SK-N-SH (cell line): Measurements from ENCODE around the gene SPAG9. TPM values are rescaled to one million over a fixed set of nuclear protein-coding genes. Genes with fewer than 3 reads are reported as not detected.

ENCODE experiments used
- CTCF ChIA-PET: fragments of 300-600, 350-600 bp; formaldehyde crosslinking; extraction: SDS; loops from one replicate; lab custom pipeline; 2021; lab: Yijun Ruan, JAX
- POLR2A ChIA-PET: fragments of 350-600 bp; sonication (Branson Sonifier 250); formaldehyde crosslinking; extraction: SDS; loops from one replicate; lab custom pipeline; 2020; ENCODE audit warnings: antibody characterized with exemption, inconsistent platforms; lab: Yijun Ruan, JAX
- DNase-seq: peaks from one replicate; pipeline ENCODE4 v3.0.0; 2012
- H2AFZ ChIP-seq: fragments of 200-600 bp; sonication (generic); 2 replicates; pipeline ENCODE4 v1.8.1; 2016; ENCODE audit warnings: antibody characterized with exemption, mild to moderate bottlenecking, low read depth
- H3F3A ChIP-seq: fragments of 200-600 bp; sonication (generic); replicated peaks from 2 replicates; pipeline ENCODE3; 2016; ENCODE audit warnings: antibody characterized with exemption, mild to moderate bottlenecking; ENCODE audit not compliant: insufficient read depth
- H3K27ac ChIP-seq, 2 experiments: fragments of 200-500 bp in 1 of 2; fragments of 200-600 bp in 1 of 2; sonication (Bioruptor generic) in 1 of 2; sonication (generic), shearing (Covaris generic) in 1 of 2; 2 replicates each; pipeline versions ENCODE4 v1.5.1 to v1.6.1; 2014 to 2016; ENCODE audit warnings: low read depth in 2 of 2, inconsistent platforms in 1 of 2, low read length in 1 of 2, mild to moderate bottlenecking in 1 of 2, mixed read lengths in 1 of 2
- H3K27me3 ChIP-seq: fragments of 200-600 bp; sonication (generic), shearing (Covaris generic); 2 replicates; pipeline ENCODE4 v1.6.1; 2016; ENCODE audit warnings: mixed run types; ENCODE audit not compliant: insufficient read depth
- H3K36me3 ChIP-seq, 2 experiments: fragments of 200-500 bp in 1 of 2; fragments of 200-600 bp in 1 of 2; sonication (Bioruptor generic) in 1 of 2; sonication (generic) in 1 of 2; replicated peaks in 1 of 2; 2 replicates each; pipeline versions ENCODE3 to v1.5.1; 2014 to 2016; ENCODE audit warnings: low read length in 1 of 2, mild to moderate bottlenecking in 1 of 2; ENCODE audit not compliant: insufficient read depth in 2 of 2, control insufficient read depth in 1 of 2
- H3K4me1 ChIP-seq, 2 experiments: fragments of 200-500 bp in 1 of 2; fragments of 200-600 bp in 1 of 2; sonication (Bioruptor generic) in 1 of 2; sonication (generic), shearing (Covaris generic) in 1 of 2; 2 replicates each; pipeline versions ENCODE4 v1.5.1 to v1.6.1; 2014 to 2016; ENCODE audit warnings: low read depth in 1 of 2, low read length in 1 of 2, mixed run types in 1 of 2; ENCODE audit not compliant: insufficient read depth in 2 of 2, control insufficient read depth in 1 of 2
- H3K4me2 ChIP-seq: fragments of 200-600 bp; sonication (generic), shearing (Covaris generic); 2 replicates; pipeline ENCODE4 v1.6.1; 2017; ENCODE audit warnings: mixed run types
- H3K4me3 ChIP-seq, 2 experiments: fragments of 200-500 bp in 1 of 2; fragments of 200-600 bp in 1 of 2; sonication (Bioruptor generic) in 1 of 2; sonication (generic), shearing (Covaris generic) in 1 of 2; 2 replicates each; pipeline versions ENCODE4 v1.5.1 to v1.8.1; 2014 to 2016; ENCODE audit warnings: low read depth in 2 of 2, inconsistent platforms in 1 of 2, low read length in 1 of 2, mild to moderate bottlenecking in 1 of 2, mixed read lengths in 1 of 2, moderate library complexity in 1 of 2
- H3K79me2 ChIP-seq: fragments of 200-600 bp; sonication (generic); 2 replicates; pipeline ENCODE4 v1.8.1; 2017; ENCODE audit warnings: mild to moderate bottlenecking; ENCODE audit not compliant: insufficient read depth
- H3K9ac ChIP-seq: fragments of 200-600 bp; sonication (generic); 2 replicates; pipeline ENCODE4 v1.6.1; 2017; ENCODE audit warnings: mixed run types
- H3K9me2 ChIP-seq: fragments of 200-600 bp; sonication (generic); 2 replicates; pipeline ENCODE4 v1.6.1; 2017; ENCODE audit warnings: mixed run types
- H3K9me3 ChIP-seq: fragments of 200-600 bp; sonication (generic); 2 replicates; pipeline ENCODE4 v1.6.1; 2017; ENCODE audit warnings: mixed run types, mild to moderate bottlenecking, moderate library complexity
- H4K20me1 ChIP-seq: fragments of 200-600 bp; sonication (generic); 2 replicates; pipeline ENCODE4 v1.6.1; 2017; ENCODE audit warnings: mild to moderate bottlenecking, mixed run types; ENCODE audit not compliant: insufficient read depth
- ELF1 ChIP-seq: IDR thresholded peaks from 2 replicates; pipeline ENCODE4 v1.4.0; 2012
- EP300 ChIP-seq, 2 experiments: IDR thresholded peaks; 2 replicates each; pipeline versions ENCODE4 v1.4.0 to v1.6.1; 2012; ENCODE audit warnings: borderline replicate concordance in 1 of 2, low read depth in 1 of 2, low read length in 1 of 2
- EZH2phosphoT487 ChIP-seq: fragments of 200-600 bp; sonication (generic); IDR thresholded peaks from 2 replicates; pipeline ENCODE4 v1.6.1; 2017; ENCODE audit warnings: low read depth, mixed run types, mild to moderate bottlenecking, antibody characterized with exemption, moderate library complexity, borderline replicate concordance
- FOSL2 ChIP-seq: IDR thresholded peaks from 2 replicates; pipeline ENCODE4 v1.4.0; 2012; ENCODE audit warnings: low read depth, mild to moderate bottlenecking, moderate library complexity, borderline replicate concordance
- FOXJ3 ChIP-seq: sonication (generic); formaldehyde crosslinking; IDR thresholded peaks from 2 replicates; pipeline ENCODE4 v1.5.1; 2020; ENCODE audit warnings: mild to moderate bottlenecking, missing genetic modification reagents
- FOXM1 ChIP-seq: IDR thresholded peaks from 2 replicates; pipeline ENCODE4 v1.4.0; 2012; ENCODE audit warnings: low read depth, mild to moderate bottlenecking
- GABPA ChIP-seq: IDR thresholded peaks from 2 replicates; pipeline ENCODE4 v1.4.0; 2012; ENCODE audit warnings: low read depth, mild to moderate bottlenecking
- GATA2 ChIP-seq: sonication (generic); formaldehyde crosslinking; IDR thresholded peaks from 2 replicates; pipeline ENCODE4 v1.5.0; 2020; ENCODE audit warnings: mild to moderate bottlenecking, missing genetic modification reagents
- MAX ChIP-seq: IDR thresholded peaks from 2 replicates; pipeline ENCODE4 v1.4.0; 2012; ENCODE audit warnings: low read depth
- MEF2A ChIP-seq: IDR thresholded peaks from 2 replicates; pipeline ENCODE4 v1.4.0; 2012; ENCODE audit warnings: low read depth, borderline replicate concordance
- POLR2AphosphoS5 ChIP-seq: IDR thresholded peaks from 2 replicates; pipeline ENCODE4 v1.6.1; 2012; ENCODE audit warnings: low read depth, low read length
- RFX5 ChIP-seq: IDR thresholded peaks from 2 replicates; pipeline ENCODE4 v1.6.1; 2012; ENCODE audit warnings: mild to moderate bottlenecking, improper control_type of control experiment, low read length
- RXRA ChIP-seq: IDR thresholded peaks from 2 replicates; pipeline ENCODE4 v1.4.0; 2012; ENCODE audit warnings: low read depth, mild to moderate bottlenecking, borderline replicate concordance
- SIN3A ChIP-seq: IDR thresholded peaks from 2 replicates; pipeline ENCODE4 v1.6.1; 2012; ENCODE audit warnings: low read depth, mild to moderate bottlenecking, low read length, moderate library complexity, borderline replicate concordance
- SMC3 ChIP-seq: IDR thresholded peaks from 2 replicates; pipeline ENCODE4 v1.6.1; 2012; ENCODE audit warnings: low read depth, low read length, improper control_type of control experiment
- TCF12 ChIP-seq: IDR thresholded peaks from 2 replicates; pipeline ENCODE4 v1.4.0; 2012
- USF2 ChIP-seq: fragments of 150-350 bp; IDR thresholded peaks from 2 replicates; pipeline ENCODE4 v1.6.1; 2017; ENCODE audit warnings: antibody characterized with exemption, low read length, low read depth, borderline replicate concordance
- WGBS: methylation state at CpG from one replicate; pipeline ENCODE4 v1.1.6; 2017; ENCODE audit warnings: low lambda C conversion rate; 5-methylcytosine and 5-hydroxymethylcytosine counted together
- polyA plus RNA-seq, 3 experiments: library from polyadenylated mRNA; depleted of rRNA; stranded (reverse); fragments of >200 nt; gene quantifications; 2 replicates each; pipeline ENCODE4 v1.2.3, GENCODE V29; 2012

The SPAG9 gene
- polyA plus RNA-seq, 1 of the 3 experiments (the other 2 are of a cell fraction), result 32.1 TPM

- no peak for TF ChIP-seq EZH2phosphoT487
- no peak for TF ChIP-seq GATA2 (CRISPR knock-in tag)
- TF ChIP-seq RFX5, result peak; percentile 78; the same call in 1 of the 2 replicates
- peak; percentile 100 for TF ChIP-seq SIN3A
- TF ChIP-seq USF2, result peak; percentile 55; the same call in 1 of the 2 replicates
- TF ChIP-seq GABPA, result peak; percentile 100
- peak; percentile 92 for TF ChIP-seq POLR2AphosphoS5
- no peak for TF ChIP-seq FOXM1
- TF ChIP-seq MEF2A, result no peak; the same call in 1 of the 2 replicates
- peak; percentile 93 for TF ChIP-seq FOXJ3
- TF ChIP-seq SMC3, result peak; percentile 96
- TF ChIP-seq EP300 (IDR thresholded peaks at IDR 0.05; ENCODE audit: borderline replicate concordance in 1 of 2, low read depth in 1 of 2, low read length in 1 of 2), result peak; percentile 52 to 76; a peak in 3 of 4 replicates
These were observed 32.8 kb upstream of the SPAG9 start, which contains the start of gene NME1 (continued) for GRCh38 chr17:51153210-51154072.

- Histone ChIP-seq H3F3A (peaks cover 2% of the 10 kb centered on the region), H3K4me2 (peak overlapping the region; percentile 75), H3K4me3 (peak overlapping the region; percentile 69 to 72), H2AFZ (peak overlapping the region; percentile 89), H4K20me1 (no peaks in the 10 kb centered on the region), H3K9me3 (no peaks in the 10 kb centered on the region), H3K27ac (peak overlapping the region; percentile 81 to 94), H3K4me1 (peaks cover 9 to 11% of the 10 kb centered on the region in 2 experiments; a peak in 3 of 4 replicates), H3K9me2 (no peaks in the 10 kb centered on the region), H3K79me2 (peaks cover 43% of the 10 kb centered on the region), H3K27me3 (no peaks in the 10 kb centered on the region), H3K36me3 (peaks cover 17 to 25% of the 10 kb centered on the region in 2 experiments), H3K9ac (peak overlapping the region; percentile 59; the same call in 1 of the 2 replicates)
- CTCF ChIA-PET, result interaction anchor here (0.7 to 4.9 kb wide), 60 partner anchors 11 to 373 kb away, joined by 3 to 115 read pairs (median 5); partner anchors contain the start of genes NME2, SPAG9 and TOB1
- WGBS, result 6% methylated on average over 8 of the region's 8 CpGs
- POLR2A ChIA-PET, result interaction anchor here (0.6 to 2.3 kb wide), 11 partner anchors 12 to 286 kb away, joined by 3 to 19 read pairs (median 5); partner anchors contain the start of genes NME2, SPAG9, TOB1 and UTP18
- no peak for TF ChIP-seq TCF12
- no peak for TF ChIP-seq MAX
- TF ChIP-seq ELF1, result no peak
- no peak for TF ChIP-seq RXRA
- no peak; the same call in 1 of the 2 replicates for TF ChIP-seq GATA2 (CRISPR knock-in tag)
- TF ChIP-seq FOSL2, result no peak
- peak; percentile 67 for DNase-seq
These were observed 32.1 kb upstream of the SPAG9 start for GRCh38 chr17:51152766-51153209.
